AG10803 (cell line): ENCODE results near the gene TNNT2.

ENCODE experiments used
- DNase-seq: peaks from one replicate; pipeline ENCODE4 v3.0.0; 2010; ENCODE audit warnings: low read depth
- H3K4me3 ChIP-seq: 2 replicates; pipeline ENCODE4 v1.5.1; 2011; ENCODE audit warnings: mild to moderate bottlenecking, low read length, control low read depth
- TF ChIP-seq, protein P1 (sequence below): conservative IDR thresholded peaks from 2 replicates; pipeline ENCODE4 v1.5.1; 2011; ENCODE audit warnings: mild to moderate bottlenecking, low read length, control low read depth, inconsistent platforms

Gene TNNT2

DNA sequence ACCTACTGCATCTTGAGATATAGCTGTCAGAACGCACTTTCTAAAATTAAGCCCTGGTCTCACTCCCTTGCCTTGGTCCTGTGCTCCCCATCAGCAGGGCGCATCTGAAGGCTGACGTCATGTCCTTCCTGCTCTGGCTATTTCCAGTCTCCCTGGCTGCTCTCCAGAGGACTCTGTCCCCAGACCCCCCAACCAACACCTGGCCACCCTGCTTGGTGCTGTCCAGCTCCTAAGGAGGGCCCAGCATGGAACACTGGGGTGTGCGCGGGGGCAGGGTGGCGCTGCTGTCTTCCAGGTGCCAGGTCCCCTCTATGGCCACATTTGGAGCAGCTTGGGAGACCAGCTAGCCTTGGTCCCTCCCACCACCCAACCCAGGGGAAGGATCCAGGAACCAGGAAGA is 8.3 kb downstream of the TNNT2 start:
- TF ChIP-seq, protein P1, sequence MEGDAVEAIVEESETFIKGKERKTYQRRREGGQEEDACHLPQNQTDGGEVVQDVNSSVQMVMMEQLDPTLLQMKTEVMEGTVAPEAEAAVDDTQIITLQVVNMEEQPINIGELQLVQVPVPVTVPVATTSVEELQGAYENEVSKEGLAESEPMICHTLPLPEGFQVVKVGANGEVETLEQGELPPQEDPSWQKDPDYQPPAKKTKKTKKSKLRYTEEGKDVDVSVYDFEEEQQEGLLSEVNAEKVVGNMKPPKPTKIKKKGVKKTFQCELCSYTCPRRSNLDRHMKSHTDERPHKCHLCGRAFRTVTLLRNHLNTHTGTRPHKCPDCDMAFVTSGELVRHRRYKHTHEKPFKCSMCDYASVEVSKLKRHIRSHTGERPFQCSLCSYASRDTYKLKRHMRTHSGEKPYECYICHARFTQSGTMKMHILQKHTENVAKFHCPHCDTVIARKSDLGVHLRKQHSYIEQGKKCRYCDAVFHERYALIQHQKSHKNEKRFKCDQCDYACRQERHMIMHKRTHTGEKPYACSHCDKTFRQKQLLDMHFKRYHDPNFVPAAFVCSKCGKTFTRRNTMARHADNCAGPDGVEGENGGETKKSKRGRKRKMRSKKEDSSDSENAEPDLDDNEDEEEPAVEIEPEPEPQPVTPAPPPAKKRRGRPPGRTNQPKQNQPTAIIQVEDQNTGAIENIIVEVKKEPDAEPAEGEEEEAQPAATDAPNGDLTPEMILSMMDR = no peak
- no peak overlapping the region for H3K4me3 ChIP-seq
- DNase-seq = no peak

DNA sequence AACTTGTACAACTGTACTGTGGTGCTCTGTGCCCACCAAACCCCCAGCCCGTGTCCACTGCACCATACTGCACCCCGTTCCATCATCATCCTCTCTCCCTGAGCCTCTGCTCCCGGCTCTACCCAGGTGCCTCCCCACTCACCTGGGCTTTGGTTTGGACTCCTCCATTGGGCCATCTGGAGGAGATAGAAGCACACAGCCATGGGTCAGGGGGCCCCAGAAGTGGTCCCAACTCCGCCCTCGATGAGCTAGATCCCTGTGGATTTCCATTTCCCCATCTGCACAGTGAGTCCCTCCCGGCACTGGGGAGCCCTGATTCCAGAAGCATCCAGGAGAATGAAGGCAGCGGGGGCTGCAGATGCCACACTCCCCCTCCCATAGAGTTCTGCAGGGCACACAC is 10.8 kb downstream of the TNNT2 start:
- TF ChIP-seq, protein P1 = no peak
- DNase-seq = no peak
- H3K4me3 ChIP-seq = no peak overlapping the region

DNA sequence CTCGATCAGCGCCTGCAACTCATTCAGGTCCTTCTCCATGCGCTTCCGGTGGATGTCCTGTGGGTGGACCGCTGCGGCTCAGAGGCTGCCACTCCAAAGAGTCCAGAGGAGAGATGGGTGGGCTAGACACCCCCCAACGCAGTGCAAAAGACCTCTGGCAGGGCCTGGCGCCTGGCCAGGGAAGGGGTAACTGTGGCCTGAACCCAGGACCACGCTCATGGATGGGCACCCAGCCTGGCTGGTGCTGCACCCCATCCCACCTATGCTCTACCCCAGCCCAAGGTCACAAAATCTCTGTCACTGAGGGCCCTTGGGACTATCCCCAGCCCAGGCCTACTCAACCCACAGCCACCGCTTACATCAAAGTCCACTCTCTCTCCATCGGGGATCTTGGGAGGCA is 12.2 kb downstream of the TNNT2 start:
- TF ChIP-seq, protein P1 = no peak
- no peak for DNase-seq
- no peak overlapping the region for H3K4me3 ChIP-seq

DNA sequence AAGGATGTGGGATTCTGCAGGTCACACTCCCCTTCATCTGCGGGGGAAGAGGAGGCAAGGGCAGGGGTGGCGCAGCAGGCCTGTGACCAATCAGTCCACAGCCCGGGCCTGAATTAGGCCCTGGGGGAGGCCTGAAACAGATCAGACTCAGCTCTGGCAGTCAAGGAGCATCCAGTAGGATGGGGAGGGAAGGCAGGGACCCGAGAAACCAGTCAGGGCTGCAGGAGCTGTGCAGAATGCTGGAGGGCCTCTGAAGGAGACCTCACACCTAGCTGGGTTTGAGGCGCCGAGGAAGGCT is 12.7 kb downstream of the TNNT2 start:
- no peak overlapping the region for H3K4me3 ChIP-seq
- TF ChIP-seq, protein P1 = no peak
- no peak for DNase-seq

DNA sequence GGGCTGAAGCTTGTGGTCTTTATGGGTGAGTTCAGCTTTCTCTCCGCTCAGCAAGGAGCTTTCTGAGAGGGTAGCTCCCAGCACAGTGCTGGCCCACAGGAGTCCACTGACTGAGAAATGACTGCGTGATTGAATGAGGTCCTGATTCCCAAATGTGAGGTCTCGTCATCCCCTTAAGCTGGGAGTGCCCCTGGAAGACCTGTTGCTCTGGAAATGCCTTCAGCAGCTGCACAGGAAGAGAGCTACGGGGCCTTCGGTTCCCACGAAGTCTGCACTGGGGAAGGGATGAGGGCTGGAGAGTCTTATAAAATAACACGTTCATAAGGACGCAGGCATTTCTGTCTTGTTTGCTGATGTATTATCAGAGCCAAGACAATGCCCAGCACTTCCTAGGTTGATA is 14.0 kb downstream of the TNNT2 start:
- DNase-seq = no peak
- H3K4me3 ChIP-seq = no peak overlapping the region
- TF ChIP-seq, protein P1 = no peak

DNA sequence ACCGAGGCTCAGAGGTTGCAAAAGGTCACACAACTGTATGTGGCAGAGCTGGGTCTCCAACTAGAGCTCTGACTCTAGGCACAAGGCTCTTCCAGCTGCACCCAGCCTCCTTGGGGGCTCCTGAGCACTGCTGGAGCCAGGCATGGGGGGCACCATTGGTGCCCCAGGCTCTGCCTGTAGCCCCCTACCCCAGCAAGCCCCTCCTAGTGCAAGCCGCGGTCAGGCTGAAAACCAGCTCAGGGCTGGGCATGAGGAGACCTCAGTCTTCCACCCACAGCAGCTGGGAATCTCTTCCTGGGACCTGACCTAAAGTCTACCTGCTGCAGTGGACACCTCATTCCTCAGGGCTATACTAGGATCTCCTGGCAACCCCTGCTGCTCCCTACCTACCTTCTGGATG is 14.6 kb downstream of the TNNT2 start:
- H3K4me3 ChIP-seq = no peak overlapping the region
- TF ChIP-seq, protein P1 = no peak
- DNase-seq = no peak

DNA sequence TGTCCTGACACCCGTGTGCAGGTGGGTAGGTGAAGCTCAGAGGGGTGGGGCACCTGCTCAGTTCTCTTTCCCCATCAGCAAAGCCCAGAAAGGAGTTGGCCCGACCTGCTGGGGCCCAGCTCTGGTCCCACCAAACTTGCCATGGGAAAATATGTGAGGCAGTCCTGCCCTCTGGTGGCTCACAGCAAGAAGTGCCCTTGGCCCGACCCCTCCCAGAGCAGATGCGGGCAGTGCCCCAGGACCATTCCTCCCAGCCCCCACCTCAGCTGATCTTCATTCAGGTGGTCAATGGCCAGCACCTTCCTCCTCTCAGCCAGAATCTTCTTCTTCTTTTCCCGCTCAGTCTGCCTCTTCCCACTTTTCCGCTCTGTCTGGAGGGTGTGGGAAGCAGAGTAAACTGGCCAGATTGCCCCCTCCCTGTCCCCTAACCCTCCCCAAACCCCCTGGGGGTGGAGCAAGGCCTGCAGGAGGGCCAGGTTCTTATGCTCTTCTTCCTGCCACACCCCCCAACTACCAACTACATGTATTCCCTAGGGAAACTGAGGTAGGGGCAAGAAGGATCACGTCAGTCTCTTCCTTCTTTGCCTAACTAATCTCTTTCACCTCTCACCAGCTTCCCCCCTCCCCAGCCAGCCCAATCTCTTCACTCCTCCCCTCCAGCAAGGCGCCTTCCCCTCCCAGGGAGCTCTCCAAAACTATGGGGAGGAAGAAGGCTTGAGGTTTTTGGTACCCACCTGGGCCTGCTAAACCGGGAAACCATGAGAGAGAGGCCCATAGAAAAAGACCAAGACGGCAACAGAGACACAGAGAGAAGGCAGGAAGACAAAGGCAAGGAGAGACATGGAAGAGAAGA is 15.6 kb downstream of the TNNT2 start:
- TF ChIP-seq, protein P1 = peak; percentile 81
- peak; percentile 25 for DNase-seq

More for the DNA sequence above, 15.6 kb downstream of the TNNT2 start:
- no peak overlapping the region for H3K4me3 ChIP-seq
